ENCODE results near the gene HSPA9.
"Not testable (repeated sequence)": the region's sequence is repeated elsewhere in the genome, so short reads cannot be mapped to it uniquely, and the experiment has no call there.

The HSPA9 gene

DNA sequence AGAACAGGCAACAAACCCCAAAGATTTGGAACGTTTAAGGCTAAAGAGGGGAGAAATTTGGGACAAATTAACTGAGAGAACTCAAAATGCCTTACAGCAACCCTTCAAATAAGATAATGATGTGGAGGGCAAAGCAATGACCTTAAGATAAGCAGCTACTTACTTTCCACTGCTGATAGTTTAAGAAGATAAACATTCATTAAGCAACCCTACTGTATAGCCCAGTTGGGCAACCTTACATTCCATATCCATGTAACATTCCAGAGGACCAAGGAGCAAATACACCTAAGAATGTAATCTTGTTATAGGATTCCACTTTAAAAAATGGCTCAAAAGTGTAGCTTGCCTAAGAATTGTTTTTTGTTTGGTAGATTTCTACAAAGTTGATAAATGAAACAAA lies 47.0 kb downstream of the HSPA9 start:
- DNase-seq, result no peak

DNA sequence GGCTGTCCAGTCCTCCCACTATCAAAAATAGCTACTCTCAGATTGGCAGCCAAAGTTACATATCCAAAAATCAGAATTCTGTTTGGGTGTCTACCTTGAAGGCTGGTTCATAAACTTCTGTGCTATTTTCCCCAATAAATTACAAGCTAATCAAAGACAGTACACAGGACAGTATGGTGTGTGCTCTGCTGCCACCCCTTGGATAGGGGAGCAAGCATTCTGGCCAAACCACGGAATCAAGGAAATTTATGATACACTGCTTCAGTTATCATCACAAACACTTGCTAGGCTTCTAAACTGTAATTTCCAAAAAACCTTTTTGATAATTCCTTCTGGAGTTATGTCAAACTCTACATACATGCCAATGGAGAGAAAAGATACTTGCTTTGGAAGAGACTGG lies 48.0 kb downstream of the HSPA9 start:
- no peak for DNase-seq

DNA sequence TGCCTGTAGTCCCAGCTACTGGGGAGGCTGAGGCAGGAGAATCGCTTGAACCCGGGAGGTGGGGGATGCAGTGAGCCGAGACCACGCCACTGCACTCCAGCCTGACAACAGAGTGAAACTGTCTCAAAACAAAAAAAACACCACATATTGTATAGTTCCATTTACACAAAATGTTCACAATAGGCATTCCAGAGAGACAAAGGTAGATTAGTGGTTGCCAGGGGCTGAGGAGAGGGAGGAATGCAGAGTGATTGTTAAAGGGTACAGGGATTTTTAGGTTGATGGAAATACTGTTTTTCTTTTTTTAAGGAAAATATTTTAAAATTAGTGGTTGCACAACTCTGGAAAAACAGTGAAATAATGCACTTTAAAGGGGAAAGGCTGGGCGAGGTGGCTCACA lies 51.8 kb downstream of the HSPA9 start:
- no peak for DNase-seq

DNA sequence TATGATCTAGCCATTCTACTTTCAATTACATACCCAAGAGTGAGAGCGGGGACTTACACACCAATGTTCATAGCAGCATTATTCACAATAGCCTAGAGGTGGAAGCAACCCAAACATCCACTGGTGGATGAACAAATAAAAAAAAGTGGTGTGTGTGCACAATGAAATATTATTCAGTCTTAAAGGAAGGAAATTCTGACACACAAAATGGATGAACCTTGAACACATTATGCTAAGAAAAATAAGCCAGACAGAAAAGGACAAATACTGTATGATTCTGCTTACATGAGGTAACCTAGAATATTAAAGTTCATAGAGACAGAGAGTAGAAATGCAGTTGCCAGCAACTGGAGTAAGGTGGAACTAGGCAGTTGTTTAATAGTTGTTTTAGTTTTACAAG lies 54.2 kb downstream of the HSPA9 start:
- DNase-seq, result no peak

DNA sequence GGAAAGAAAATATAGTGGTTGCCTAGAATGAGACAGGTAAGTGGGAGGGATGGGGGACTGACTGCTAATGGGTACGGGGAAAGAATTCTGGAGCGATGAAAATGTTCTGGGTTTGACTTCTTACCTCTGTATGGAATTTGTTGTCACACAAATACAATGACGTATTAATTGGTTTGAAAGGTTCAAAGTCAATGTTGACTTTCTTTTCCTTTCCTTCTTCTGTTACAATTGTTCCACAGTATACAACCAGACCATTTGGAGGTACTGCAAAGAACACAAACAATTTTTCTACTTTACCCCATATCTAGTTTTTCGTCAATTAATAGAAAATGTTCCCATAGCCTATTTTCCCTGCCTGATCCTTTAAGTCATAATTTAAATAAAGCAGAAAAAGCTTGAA lies 57.8 kb downstream of the HSPA9 start:
- DNase-seq, result no peak

DNA sequence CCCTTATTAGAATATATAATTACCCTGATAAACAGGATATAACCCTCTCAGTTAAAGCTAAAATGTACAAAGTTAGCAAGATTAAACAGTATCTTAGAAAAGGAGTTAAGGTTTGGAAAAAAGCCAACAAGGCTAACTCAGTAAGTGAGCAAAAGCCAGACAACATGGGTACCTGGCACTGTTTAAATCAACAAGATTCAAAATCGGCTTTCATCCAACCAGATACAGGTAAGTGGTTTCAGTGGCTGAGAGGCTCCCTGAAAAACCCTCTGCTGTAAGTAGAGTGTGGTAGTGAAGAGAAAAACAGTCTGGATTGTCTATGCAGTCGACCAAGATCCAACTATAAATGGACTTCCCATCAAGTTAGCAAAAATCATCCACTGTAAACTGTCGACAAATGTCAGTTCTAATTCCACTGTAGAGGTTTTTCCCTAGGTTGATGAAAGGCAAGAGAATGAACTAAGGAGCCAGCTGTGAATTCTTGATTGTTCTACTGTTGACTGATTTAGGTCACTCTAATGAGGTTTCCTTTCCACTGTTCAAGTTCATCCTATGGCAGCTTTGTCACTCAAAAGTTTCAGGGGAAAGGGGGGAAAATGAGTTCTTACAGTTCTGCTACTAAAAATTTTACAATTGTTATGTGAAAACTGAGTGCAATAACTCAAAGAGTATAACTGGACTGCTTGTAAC lies 59.5 kb downstream of the HSPA9 start:
- no peak for DNase-seq

DNA sequence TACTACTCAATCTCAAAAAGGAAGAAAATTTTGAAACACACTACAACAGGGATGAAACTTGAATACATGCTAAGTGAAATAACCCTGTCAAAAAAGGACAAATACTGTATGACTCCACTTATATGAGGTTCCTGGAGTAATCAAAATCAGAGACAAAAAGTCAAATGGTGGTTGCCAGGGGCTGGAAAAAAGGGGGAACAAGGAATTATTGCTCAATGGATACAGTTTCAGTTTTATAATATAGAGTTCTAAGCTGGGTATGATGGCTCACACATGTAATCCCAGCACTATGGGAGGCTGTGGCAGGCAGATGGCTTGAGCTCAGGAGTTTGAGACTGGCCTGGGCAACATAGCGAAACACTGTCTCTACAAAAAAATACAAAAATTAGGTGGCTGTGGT lies 61.2 kb downstream of the HSPA9 start:
- DNase-seq, result no peak

DNA sequence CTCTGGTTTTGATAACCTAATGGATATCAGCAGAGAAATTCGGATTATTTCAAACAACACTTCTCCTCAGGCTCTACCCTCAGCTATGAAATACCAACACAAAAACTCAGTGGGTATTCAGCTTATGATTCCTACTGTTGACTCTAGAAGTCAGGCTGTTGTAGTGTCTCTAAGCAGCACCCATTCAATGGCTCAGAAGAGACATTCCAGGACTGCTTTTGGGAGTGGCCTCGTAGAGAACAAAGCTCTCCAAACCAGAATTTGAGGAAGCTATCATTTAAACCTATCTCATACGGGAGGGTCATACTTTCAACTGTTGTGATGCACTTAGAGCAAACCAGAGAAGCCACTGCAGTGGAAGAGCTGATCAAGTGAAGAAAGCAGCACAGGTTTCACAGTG lies 66.2 kb downstream of the HSPA9 start:
- DNase-seq, result no peak

DNA sequence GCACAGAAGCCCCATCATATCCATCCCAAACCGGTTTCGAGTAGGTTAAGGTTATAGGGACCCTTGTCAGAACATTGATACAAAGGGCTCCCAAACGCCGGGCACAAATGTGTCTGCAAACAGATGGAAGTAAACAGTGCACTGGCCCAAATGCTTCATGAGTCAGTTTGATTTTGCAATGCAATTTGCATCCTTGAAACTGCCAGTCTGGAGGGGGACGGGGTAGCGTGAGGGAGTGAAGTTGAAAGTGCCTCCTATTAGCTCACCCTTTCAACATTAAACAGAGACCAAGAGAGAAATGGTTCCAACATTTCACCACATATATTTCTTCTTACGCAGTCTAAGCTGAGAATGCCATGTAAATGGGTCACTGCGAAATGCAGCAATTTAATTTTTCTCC lies 67.7 kb downstream of the HSPA9 start:
- DNase-seq, result not testable (repeated sequence)

DNA sequence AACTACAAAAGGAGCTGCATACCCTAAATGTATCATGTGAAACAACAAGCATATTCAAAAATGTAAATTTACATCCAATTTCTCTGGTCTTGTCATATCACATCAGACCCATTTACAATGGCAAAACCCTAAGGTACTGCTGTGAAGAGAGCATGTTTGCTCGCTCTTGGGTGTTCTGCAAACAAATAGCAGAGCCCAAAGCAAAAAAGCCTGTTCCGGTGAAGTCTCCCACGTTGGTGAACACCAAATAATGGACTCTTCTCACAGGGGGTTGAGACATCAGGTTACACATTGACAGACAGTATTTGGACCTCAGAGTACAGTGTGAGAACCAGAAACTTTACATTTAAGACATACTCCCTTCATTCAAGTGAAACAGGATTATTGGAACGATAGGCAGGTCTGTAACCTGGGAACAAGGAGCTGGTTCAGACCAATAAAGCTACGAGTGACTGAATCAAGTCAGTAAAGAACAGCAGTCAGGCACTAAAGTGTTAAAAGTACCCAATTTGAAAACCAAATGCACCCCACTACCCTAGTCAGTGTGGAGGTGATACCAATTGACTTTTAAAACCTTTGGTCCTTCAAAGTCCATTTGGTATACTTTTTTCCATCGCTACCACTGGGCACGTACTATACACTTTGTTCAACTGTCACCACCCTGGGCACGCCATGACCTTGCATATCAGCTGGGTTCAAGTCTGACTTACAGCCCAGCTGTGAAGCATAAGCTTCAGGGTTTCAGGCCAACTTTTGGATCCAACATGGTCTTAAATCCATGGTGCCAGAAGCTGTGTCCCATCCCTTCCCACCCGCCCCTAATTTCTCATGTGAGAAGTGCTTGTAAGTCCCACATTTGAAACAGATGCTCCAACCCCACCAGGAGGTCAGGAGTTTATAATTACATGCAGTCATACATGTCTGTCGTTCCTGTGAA lies 68.6 kb downstream of the HSPA9 start:
- DNase-seq, result no peak

DNA sequence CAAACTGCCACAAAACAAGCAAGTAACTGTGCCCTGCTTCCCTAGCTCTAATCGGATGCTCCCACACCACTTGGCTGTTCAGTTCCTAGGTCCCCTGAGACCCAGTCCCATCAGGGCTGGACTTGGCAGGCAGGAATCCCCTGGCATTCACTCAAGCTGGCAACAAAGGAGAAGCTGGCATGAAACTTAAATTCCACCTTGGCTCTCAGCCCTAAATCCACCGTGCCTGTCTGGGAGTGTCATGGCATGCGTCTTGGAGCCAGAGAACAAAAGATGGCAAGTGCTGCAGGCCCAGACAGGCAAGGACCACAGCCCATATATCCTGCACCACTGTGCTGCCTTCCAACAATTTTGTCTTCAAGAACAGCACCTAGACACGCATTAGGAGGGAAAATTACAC lies 70.4 kb downstream of the HSPA9 start:
- peak; percentile 27 for DNase-seq

Data from NCI-H82 (cell line).